Motor neuron (in vitro differentiated cells): ENCODE data around the gene MYOM3. TPM values are rescaled to one million over a fixed set of nuclear protein-coding genes. Genes with fewer than 3 reads are reported as not detected.
A peak's percentile ranks its signal among the peaks of the same experiment; 100 is the strongest.

Experiments
- ATAC-seq, 8 experiments: fragments of 200-7000 bp; cut with Tn5 transposase; replicated peaks in 6 of 8; 2 replicates each; pipeline ENCODE4 v1.8.0; 2021; ENCODE audit warnings: mild to moderate bottlenecking in 8 of 8, moderate library complexity in 8 of 8
- H3K27ac ChIP-seq, 2 donors: fragments of 250-450 bp; sonication (Bioruptor Pico); 2 replicates each; pipeline ENCODE4 v1.9.0; 2021; ENCODE audit warnings: antibody characterized with exemption in 2 of 2, mild to moderate bottlenecking in 2 of 2, moderate library complexity in 1 of 2
- H3K4me1 ChIP-seq, 2 donors: fragments of 250-450 bp; sonication (Bioruptor Pico); replicated peaks in 1 of 2; 2 replicates each; pipeline ENCODE4 v1.6.1; 2021; ENCODE audit warnings: antibody characterized with exemption in 2 of 2, mild to moderate bottlenecking in 2 of 2, moderate library complexity in 1 of 2
- H3K4me3 ChIP-seq, 5 donors: fragments of 250-450 bp; sonication (Bioruptor Pico); 2 replicates each; pipeline ENCODE4 v1.9.0; 2021; ENCODE audit warnings: antibody characterized with exemption in 5 of 5, mild to moderate bottlenecking in 5 of 5, moderate library complexity in 4 of 5
- WGBS, 10 experiments: fragments of 450-650 bp; shearing (Covaris generic); methylation state at CpG; one replicate each; pipeline ENCODE4 v1.0.0; 2022; 5-methylcytosine and 5-hydroxymethylcytosine counted together
- in situ Hi-C, 9 experiments: fragments of 400-800 bp; cut with MboI; loops; one replicate each; pipeline ENCODE4 v1.15.0; 2021; ENCODE audit warnings: low sequenced_read_pairs in 9 of 9, low pct_unique_long_range_greater_than_20kb in 2 of 9; ENCODE audit not compliant: unreplicated experiment in 9 of 9
- total RNA-seq, 8 experiments: library from RNA; unstranded; fragments of 300-600 nt; gene quantifications; 2 replicates each; pipeline versions ENCODE4 v1.2.3 to v1.2.4, GENCODE V29; 2022

Gene MYOM3
- total RNA-seq, 8 experiments from 2014 or later, result 0.05 to 1.2 (median 0.28) TPM

- ATAC-seq, result no peak
- H3K27ac ChIP-seq, result no peak overlapping the region
- 46 to 100% (median 75%) methylated on average over 1 to 7 of the region's 7 CpGs; no CpG with 5 or more reads in 2 of the 10 experiments for WGBS, 10 experiments
- H3K4me1 ChIP-seq, result no peaks in the 10 kb centered on the region
- no peak overlapping the region for H3K4me3 ChIP-seq
- in situ Hi-C loops, result no loop called here
Observed at GRCh38 chr1:24084050-24084449, 27.9 kb downstream of the MYOM3 start.

DNA sequence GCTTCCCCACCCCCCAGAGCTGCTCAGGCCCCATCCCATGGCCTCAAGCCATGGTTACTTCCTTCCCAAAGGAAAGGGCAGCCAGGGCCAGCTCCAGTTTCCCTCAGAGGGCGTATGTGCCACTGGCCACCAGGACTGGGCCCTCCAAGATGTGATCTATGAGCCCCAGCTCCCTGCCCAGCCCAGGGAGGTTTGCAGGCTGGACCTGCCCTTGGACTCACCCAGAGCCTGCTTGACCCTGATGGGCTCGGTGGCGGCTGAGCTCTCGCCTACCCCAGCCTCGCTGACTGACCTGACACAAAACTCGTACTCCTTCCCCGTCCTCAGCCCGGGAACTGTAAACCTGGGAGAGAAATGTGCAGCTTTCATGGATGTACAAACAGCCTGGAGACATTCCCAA lies 29.6 kb downstream of the MYOM3 start:
- in situ Hi-C loops, result no loop called here
- WGBS, 10 experiments, result 70 to 92% (median 77%) methylated on average over 2 to 7 of the region's 8 CpGs; no CpG with 5 or more reads in 5 of the 10 experiments
- Histone ChIP-seq H3K4me1 (no peaks in the 10 kb centered on the region), H3K27ac (no peak overlapping the region), H3K4me3 (no peak overlapping the region)
- ATAC-seq, result no peak

DNA sequence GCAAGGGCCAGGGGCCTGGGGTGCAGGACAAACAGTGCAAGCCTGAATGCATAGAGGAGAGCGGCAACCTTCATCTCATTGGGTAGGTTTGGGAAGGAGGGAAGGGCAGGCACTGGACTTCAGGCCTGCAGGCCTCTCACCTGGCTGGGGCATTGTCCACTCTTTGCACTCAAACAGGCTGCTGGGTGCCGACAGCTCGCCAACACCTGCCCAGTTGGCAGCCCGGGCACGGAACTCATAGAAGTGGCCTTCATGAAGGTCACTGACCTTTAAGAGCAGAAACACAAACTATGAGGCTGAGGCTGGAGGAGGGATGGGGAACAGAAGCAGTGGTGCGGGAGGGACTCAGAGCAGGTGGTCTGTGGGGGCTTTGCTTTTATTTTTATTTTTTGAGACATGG lies 30.7 kb downstream of the MYOM3 start:
- Histone ChIP-seq H3K4me1 (no peaks in the 10 kb centered on the region), H3K27ac (no peak overlapping the region), H3K4me3 (no peak overlapping the region)
- in situ Hi-C loops, result no loop called here
- 60 to 88% (median 85%) methylated on average over 1 to 6 of the region's 6 CpGs; no CpG with 5 or more reads in 6 of the 10 experiments for WGBS, 10 experiments
- no peak for ATAC-seq

DNA sequence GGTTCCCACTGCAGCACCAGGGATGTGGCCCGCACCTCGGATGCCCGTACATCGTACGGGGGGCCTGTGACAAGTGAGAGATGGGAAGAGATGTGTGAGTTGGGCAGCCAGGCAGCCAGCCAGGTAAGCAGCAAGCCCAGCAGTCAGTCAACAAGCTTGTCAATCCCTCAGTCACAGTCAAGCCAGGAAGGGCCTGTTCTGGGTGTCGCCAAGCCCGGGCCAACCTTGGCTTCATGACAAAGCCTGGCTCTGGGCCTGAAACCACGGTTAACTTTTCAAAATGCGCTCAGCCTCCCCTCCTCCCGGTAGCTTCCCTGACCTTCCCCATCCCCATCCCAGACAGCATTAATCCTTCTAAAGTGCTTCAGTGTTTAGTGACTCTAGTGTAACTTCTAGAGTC lies 31.8 kb downstream of the MYOM3 start:
- in situ Hi-C loops, result no loop called here
- no peak overlapping the region for H3K27ac ChIP-seq
- no peak overlapping the region for H3K4me3 ChIP-seq
- H3K4me1 ChIP-seq, result no peaks in the 10 kb centered on the region
- ATAC-seq, result no peak
- WGBS, 10 experiments, result 0 to 96% (median 69%) methylated on average over 1 to 10 of the region's 10 CpGs; no CpG with 5 or more reads in 5 of the 10 experiments

GRCh38 chr1:24077278-24077978 lies 34.5 kb downstream of the MYOM3 start:
- no peak for ATAC-seq
- no peak overlapping the region for H3K27ac ChIP-seq
- 75 to 91% (median 87%) methylated on average over 3 to 12 of the region's 16 CpGs; no CpG with 5 or more reads in 2 of the 10 experiments for WGBS, 10 experiments
- no peak overlapping the region for H3K4me3 ChIP-seq
- H3K4me1 ChIP-seq, result no peaks in the 10 kb centered on the region
- in situ Hi-C loops, result no loop called here

- Histone ChIP-seq H3K27ac (no peak overlapping the region), H3K4me1 (no peaks in the 10 kb centered on the region), H3K4me3 (no peak overlapping the region)
- 40 to 100% (median 79%) methylated on average over 1 to 4 of the region's 8 CpGs; no CpG with 5 or more reads in 2 of the 10 experiments for WGBS, 10 experiments
- no peak for ATAC-seq
- in situ Hi-C loops, result no loop called here
Observed at GRCh38 chr1:24075946-24076345, 36.0 kb downstream of the MYOM3 start.

- in situ Hi-C loops, result no loop called here
- Histone ChIP-seq H3K4me3 (no peak overlapping the region), H3K4me1 (no peaks in the 10 kb centered on the region), H3K27ac (no peak overlapping the region)
- ATAC-seq, result no peak
- WGBS, 10 experiments, result 67 to 100% (median 86%) methylated on average over 1 to 4 of the region's 4 CpGs
Observed at GRCh38 chr1:24075590-24075854, 36.4 kb downstream of the MYOM3 start.

- in situ Hi-C loops, result loop anchor here in 1 of 9 experiments (25.0 kb wide), 1 partner anchor 312 kb away; no protein-coding TSS in a partner anchor
- Histone ChIP-seq H3K27ac (no peak overlapping the region), H3K4me3 (no peak overlapping the region), H3K4me1 (no peaks in the 10 kb centered on the region)
- peak in 1 of 8 experiments; percentile 9 for ATAC-seq
- 40 to 100% (median 84%) methylated on average over 1 to 15 of the region's 15 CpGs for WGBS, 10 experiments
Observed at GRCh38 chr1:24074817-24075589, 36.9 kb downstream of the MYOM3 start.

DNA sequence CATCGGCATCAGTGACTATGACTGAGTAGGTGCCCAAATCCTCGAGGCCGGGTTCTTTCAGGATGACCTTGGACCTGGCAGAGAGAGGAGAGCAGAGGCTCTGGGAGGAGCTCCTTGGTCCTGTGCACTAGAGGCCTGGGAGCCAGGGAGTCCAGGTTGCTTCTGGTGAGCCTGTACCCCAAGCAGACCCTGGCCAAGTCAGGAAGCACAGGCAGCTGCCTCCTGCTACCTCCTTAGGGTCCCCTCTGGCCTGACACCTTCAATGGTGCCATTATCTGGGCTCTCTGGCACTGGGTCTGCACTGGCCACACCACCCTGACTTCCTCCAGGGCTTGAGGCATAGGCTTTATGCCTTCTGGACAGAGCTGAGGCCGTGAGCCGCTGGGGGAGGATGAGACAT lies 37.7 kb downstream of the MYOM3 start:
- in situ Hi-C loops, result loop anchor here in 1 of 9 experiments (25.0 kb wide), 1 partner anchor 313 kb away; no protein-coding TSS in a partner anchor
- Histone ChIP-seq H3K27ac (no peak overlapping the region), H3K4me3 (no peak overlapping the region), H3K4me1 (no peaks in the 10 kb centered on the region)
- no peak for ATAC-seq
- WGBS, 10 experiments, result 88 to 100% (median 93%) methylated on average over 1 to 5 of the region's 5 CpGs; no CpG with 5 or more reads in 7 of the 10 experiments

DNA sequence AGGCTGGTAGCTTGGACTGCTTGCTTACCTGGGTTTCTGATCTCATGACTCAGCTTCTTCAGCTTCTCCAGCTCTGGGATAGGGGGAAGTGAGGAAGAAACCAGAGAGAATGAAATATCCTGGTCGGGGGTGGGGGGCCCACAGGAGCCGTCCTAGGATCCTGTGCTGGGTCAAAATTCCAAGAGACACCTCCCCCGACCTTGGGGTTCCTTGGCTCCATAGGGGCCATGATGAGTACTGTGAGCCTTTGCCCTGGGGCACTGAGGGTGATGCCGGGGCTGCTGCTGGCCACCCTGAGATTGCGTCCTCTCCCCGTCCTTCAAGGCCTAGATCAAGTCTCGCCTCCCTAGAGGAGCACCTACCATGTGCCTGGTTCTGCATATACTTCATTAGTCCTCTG lies 40.0 kb downstream of the MYOM3 start:
- ATAC-seq, result peak in 1 of 8 experiments; percentile 13
- Histone ChIP-seq H3K27ac (no peak overlapping the region), H3K4me1 (no peaks in the 10 kb centered on the region), H3K4me3 (no peak overlapping the region)
- in situ Hi-C loops, result loop anchor here in 1 of 9 experiments (25.0 kb wide), 1 partner anchor 315 kb away; no protein-coding TSS in a partner anchor
- WGBS, 10 experiments, result 78 to 100% (median 98%) methylated on average over 1 to 7 of the region's 7 CpGs; no CpG with 5 or more reads in 4 of the 10 experiments

DNA sequence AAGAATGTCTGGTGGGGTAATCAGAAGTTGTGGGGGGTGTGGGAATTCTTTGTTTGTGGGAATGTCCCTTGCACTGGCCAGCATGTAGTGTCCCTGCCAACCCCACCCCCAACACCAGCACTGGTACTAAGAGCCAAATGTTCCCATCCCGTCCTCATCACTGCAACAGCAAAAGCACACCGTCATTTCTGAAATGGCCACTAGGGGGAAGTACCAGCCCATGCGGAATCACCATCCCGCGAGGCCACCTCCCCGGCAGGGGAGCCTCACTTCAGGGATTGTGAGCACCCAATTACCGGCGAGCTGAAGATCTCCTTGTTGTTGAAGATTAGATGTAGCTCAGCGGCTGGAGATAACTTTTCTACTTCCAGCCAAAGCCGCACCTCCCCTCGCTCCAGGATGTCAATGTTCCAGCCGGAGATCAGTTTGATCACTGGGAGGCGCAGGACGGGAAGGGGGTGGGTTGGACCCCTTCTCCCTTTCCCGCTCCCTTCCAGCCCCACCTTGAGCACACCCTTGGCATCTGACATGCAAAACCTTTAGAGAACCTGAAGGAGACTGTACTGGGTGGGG lies 41.0 kb downstream of the MYOM3 start:
- Histone ChIP-seq H3K4me3 (no peak overlapping the region), H3K27ac (no peak overlapping the region), H3K4me1 (no peaks in the 10 kb centered on the region)
- WGBS, 10 experiments, result 0 to 25% (median 13%) methylated on average over 6 to 13 of the region's 15 CpGs; no CpG with 5 or more reads in 6 of the 10 experiments
- in situ Hi-C loops, result loop anchor here in 1 of 9 experiments (25.0 kb wide), 1 partner anchor 316 kb away; no protein-coding TSS in a partner anchor
- peak; percentile 84 to 98 (median 92) for ATAC-seq

DNA sequence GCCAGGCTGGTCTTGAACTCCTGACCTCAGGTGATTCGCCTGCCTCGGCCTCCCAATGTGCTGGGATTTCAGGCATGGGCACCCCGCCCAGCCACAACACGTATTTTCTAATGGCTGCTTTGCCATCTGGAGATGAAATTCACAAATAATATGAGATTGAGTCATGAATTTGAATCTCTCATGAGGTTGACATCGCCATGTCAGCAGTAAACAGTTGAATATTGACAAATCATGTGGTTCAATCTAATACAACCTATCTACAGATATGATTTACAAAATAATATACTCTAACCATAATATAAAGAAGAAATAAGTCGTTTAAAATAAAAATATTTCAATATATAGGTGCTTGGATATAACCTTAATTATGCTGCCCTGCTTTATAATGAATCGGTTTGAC lies 42.1 kb downstream of the MYOM3 start:
- H3K4me1 ChIP-seq, result no peaks in the 10 kb centered on the region
- in situ Hi-C loops, result loop anchor here in 1 of 9 experiments (25.0 kb wide), 1 partner anchor 317 kb away; no protein-coding TSS in a partner anchor
- no peak for ATAC-seq
- no peak overlapping the region for H3K4me3 ChIP-seq
- H3K27ac ChIP-seq, result no peak overlapping the region
- 23 to 100% (median 65%) methylated on average over 2 to 7 of the region's 7 CpGs for WGBS, 10 experiments

- ATAC-seq, result no peak
- in situ Hi-C loops, result loop anchor here in 1 of 9 experiments (25.0 kb wide), 1 partner anchor 319 kb away; no protein-coding TSS in a partner anchor
- H3K4me1 ChIP-seq, result no peaks in the 10 kb centered on the region
- 80 to 100% (median 87%) methylated on average over 1 to 7 of the region's 12 CpGs; no CpG with 5 or more reads in 4 of the 10 experiments for WGBS, 10 experiments
- H3K4me3 ChIP-seq, result no peak overlapping the region
- H3K27ac ChIP-seq, result no peak overlapping the region
Observed at GRCh38 chr1:24067978-24068377, 44.0 kb downstream of the MYOM3 start.
